Chondrocyte (in vitro differentiated cells): ENCODE measurements around the gene PDIA4. TPM values are rescaled to one million over a fixed set of nuclear protein-coding genes. Genes with fewer than 3 reads are reported as not detected.
"Not testable (repeated sequence)": the region's sequence is repeated elsewhere in the genome, so short reads cannot be mapped to it uniquely, and the experiment has no call there.

Source experiments
- DNase-seq: peaks from one replicate; pipeline ENCODE4 v3.0.0; 2021; ENCODE audit warnings: mixed read lengths, low spot score
- H3K27ac Mint-ChIP-seq: one replicate; pipeline ENCODE4 v1.8.0; 2021; ENCODE audit warnings: mild to moderate bottlenecking, moderate library complexity, mixed read lengths; ENCODE audit not compliant: unreplicated experiment
- H3K27me3 Mint-ChIP-seq: 2 replicates; pipeline ENCODE4 v1.8.0; 2021; ENCODE audit warnings: low read depth, mixed read lengths
- H3K36me3 Mint-ChIP-seq: 2 replicates; pipeline ENCODE4 v1.8.0; 2021; ENCODE audit warnings: low read depth, mixed read lengths
- H3K4me1 Mint-ChIP-seq: 2 replicates; pipeline ENCODE4 v1.8.0; 2021; ENCODE audit warnings: low read depth, mild to moderate bottlenecking, mixed read lengths
- H3K4me3 Mint-ChIP-seq: one replicate; pipeline ENCODE4 v1.8.0; 2021; ENCODE audit warnings: mild to moderate bottlenecking, moderate library complexity, mixed read lengths; ENCODE audit not compliant: unreplicated experiment
- H3K9me3 Mint-ChIP-seq: 2 replicates; pipeline ENCODE4 v1.8.0; 2021; ENCODE audit warnings: low read depth, mixed read lengths
- total RNA-seq: library from RNA; stranded (reverse); gene quantifications from 3 replicates; pipeline ENCODE4 v1.2.1, GENCODE V29; 2021
- TF ChIP-seq, protein P1 (sequence below): fragments of 200-600 bp; sonication (generic); IDR thresholded peaks from 2 replicates; pipeline ENCODE4 v1.5.0; 2021; ENCODE audit warnings: antibody characterized with exemption, mild to moderate bottlenecking, moderate library complexity

Gene PDIA4
- total RNA-seq, 1 donor from 2014 or later, result 140 TPM

DNA sequence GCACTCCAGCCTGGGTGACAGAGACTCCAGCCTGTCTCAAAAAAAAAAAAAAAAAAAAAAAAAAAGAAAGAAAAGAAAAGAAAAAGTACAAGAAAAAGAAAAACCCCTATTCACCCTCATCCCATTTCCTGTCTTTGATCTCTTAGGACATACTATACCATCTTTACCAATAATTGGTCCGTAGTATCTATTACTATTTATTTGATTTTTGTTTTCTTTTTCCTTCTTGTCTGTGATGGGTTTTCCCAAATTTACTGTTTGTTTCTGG is 41.6 kb downstream of the PDIA4 start:
- Mint-ChIP-seq H3K36me3 (no peaks in the 10 kb centered on the region), H3K9me3 (no peaks in the 10 kb centered on the region), H3K4me3 (peak overlapping the region; percentile 38), H3K27ac (peak overlapping the region; percentile 93), H3K4me1 (peaks cover 40% of the 10 kb centered on the region), H3K27me3 (no peaks in the 10 kb centered on the region)
- no peak for DNase-seq
- TF ChIP-seq, protein P1, sequence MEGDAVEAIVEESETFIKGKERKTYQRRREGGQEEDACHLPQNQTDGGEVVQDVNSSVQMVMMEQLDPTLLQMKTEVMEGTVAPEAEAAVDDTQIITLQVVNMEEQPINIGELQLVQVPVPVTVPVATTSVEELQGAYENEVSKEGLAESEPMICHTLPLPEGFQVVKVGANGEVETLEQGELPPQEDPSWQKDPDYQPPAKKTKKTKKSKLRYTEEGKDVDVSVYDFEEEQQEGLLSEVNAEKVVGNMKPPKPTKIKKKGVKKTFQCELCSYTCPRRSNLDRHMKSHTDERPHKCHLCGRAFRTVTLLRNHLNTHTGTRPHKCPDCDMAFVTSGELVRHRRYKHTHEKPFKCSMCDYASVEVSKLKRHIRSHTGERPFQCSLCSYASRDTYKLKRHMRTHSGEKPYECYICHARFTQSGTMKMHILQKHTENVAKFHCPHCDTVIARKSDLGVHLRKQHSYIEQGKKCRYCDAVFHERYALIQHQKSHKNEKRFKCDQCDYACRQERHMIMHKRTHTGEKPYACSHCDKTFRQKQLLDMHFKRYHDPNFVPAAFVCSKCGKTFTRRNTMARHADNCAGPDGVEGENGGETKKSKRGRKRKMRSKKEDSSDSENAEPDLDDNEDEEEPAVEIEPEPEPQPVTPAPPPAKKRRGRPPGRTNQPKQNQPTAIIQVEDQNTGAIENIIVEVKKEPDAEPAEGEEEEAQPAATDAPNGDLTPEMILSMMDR, result no peak

DNA sequence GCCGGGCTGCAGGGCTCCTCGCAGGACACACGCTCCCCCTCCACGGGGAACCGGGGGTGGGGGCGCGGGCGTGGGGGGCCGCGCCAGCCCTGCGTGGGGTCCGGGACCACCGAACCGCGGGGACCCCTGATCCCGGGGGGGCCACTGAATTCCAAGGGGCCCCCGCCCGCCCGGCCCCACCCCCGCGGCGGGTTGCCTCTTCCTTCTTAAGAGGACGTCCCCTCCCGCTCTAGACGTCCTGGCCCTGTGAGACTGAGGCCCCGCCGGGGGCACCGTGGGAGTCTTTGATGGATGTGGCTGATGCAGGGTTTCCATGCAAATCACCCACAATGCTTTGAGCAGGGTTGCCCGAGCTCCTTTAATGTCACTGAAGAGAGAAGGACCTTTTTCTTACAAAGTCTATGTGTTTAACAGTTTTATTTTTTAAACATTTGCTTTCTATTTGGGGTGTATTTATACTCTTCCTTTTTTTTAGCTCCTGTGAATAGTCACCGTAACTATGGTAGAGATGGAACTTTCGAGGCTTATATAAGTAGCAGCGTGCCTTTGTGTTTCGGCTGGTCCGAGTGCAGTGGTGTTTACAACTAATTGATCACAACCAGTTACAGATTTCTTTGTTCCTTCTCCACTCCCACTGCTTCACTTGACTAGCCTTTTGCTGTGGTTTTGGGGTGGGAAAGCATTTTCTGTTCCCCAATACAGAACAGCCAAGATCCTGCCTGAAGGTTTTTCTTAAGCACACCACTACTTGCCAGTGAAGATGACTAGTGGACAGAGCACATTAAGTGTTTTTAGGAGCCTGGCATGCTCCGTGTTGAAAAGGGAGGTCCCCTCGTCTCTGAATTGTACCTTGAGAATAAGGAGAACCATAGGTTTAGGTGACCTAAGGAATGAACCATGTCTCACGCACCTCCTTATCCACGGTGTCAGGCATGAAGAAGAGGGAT is 44.8 kb downstream of the PDIA4 start:
- Mint-ChIP-seq H3K27me3 (peaks cover 2% of the 10 kb centered on the region), H3K4me3 (peak overlapping the region; percentile 85), H3K36me3 (no peaks in the 10 kb centered on the region), H3K4me1 (peaks cover 39% of the 10 kb centered on the region), H3K27ac (peak overlapping the region; percentile 69), H3K9me3 (peaks cover 6% of the 10 kb centered on the region)
- TF ChIP-seq, protein P1, result no peak
- DNase-seq, result peak; percentile 72

DNA sequence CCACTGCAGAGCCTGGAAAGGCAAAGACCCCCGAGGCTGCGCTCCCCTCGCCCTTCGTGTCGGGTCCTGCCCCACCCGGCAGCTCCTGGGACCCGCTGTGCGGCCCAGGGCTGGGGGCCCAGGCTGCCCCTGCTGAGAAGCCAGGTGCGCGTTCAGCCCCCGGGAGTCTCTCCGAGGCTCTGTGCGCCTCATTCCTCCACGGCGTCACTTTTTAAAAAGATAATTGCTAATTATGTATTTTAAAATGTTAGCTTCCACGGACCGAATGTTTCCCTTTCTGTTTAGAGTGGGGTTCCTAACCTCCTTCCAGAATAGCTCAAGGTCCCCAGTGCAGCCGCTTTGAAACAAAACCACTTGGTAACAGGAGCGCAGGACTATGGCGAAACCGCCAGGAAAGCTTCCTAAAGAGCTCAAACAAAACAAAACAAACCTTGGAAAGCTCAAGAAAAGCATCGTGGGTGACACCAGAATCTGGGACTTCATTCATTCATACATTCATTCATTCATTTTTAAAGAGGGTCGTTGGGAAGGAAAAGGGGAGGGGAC is 45.6 kb downstream of the PDIA4 start:
- Mint-ChIP-seq H3K27ac (peak overlapping the region; percentile 64), H3K36me3 (no peaks in the 10 kb centered on the region), H3K4me1 (peaks cover 32% of the 10 kb centered on the region), H3K27me3 (peaks cover 6% of the 10 kb centered on the region), H3K9me3 (peaks cover 6% of the 10 kb centered on the region), H3K4me3 (peak overlapping the region; percentile 85)
- DNase-seq, result peak; percentile 78
- TF ChIP-seq, protein P1, result peak; percentile 6

DNA sequence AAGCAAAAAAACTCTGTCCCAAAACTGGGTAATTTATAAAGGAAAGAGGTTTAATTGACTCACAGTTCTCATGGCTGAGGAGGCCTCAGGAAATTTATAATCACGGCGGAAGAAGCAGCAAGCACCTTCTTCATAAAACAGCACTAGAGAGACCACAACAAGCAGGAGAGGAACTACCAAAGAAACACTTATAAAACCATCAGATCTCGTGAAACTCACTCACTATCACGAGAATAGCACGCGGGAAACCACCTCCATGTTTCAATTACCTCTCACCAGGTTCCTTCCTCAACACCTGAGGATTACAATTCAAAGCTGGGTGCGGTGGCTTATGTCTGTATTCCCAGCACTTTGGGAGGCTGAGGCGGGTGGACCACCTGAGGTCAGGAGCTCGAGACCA is 48.5 kb downstream of the PDIA4 start:
- TF ChIP-seq, protein P1, result no peak
- peak; percentile 28 for DNase-seq
- no peak overlapping the region for H3K27ac Mint-ChIP-seq
- H3K9me3 Mint-ChIP-seq, result peaks cover 6% of the 10 kb centered on the region
- peaks cover 6% of the 10 kb centered on the region for H3K27me3 Mint-ChIP-seq
- no peaks in the 10 kb centered on the region for H3K36me3 Mint-ChIP-seq
- H3K4me3 Mint-ChIP-seq, result no peak overlapping the region
- peaks cover 20% of the 10 kb centered on the region for H3K4me1 Mint-ChIP-seq

DNA sequence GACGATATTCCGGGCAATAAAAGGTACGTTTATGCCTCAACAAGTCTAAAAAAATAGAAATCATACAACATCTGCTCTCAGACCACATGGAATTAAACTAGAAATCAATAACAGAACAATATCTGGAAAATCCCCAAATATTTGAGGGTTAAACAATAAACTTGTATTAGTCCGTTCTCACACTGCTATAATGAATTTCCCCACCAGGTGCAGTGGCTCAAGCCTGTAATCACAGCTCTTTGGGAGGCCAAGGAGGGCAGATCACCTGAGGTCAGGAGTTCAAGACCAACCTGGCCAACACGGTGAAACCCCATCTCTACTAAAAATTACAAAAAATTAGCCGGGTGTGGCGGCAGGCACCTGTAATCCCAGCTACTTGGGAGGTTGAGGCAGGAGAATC is 49.2 kb downstream of the PDIA4 start:
- not testable (repeated sequence) for H3K36me3 Mint-ChIP-seq, DNase-seq, H3K4me3 Mint-ChIP-seq, H3K27me3 Mint-ChIP-seq, H3K27ac Mint-ChIP-seq, H3K9me3 Mint-ChIP-seq
- H3K4me1 Mint-ChIP-seq, result peaks cover 13% of the 10 kb centered on the region
